Liver (tissue), 3 donors: Measurements from ENCODE around the gene RAI1.

Experiments
- ATF3 ChIP-seq: IDR thresholded peaks from 2 replicates; pipeline ENCODE4 v1.6.1; 2016; ENCODE audit warnings: antibody characterized with exemption
- CTCF ChIP-seq: fragments of 150-350 bp; IDR thresholded peaks from 2 replicates; pipeline ENCODE4 v1.5.1; 2017; ENCODE audit warnings: improper control_type of control experiment, low read depth, low read length; ENCODE audit not compliant: missing input control
- REST ChIP-seq: IDR thresholded peaks from 2 replicates; pipeline ENCODE4 v1.6.1; 2016; ENCODE audit warnings: antibody characterized with exemption, mild to moderate bottlenecking
- donor health status: healthy.
- donor health status: healthy.

GRCh38 chr17:17830269-17830567, 149.0 kb downstream of the RAI1 start:
- TF ChIP-seq CTCF = no peak
- TF ChIP-seq ATF3 = no peak
- no peak for TF ChIP-seq REST
